BJ (cell line): ENCODE results near the gene SPACA1. TPM values are rescaled to one million over a fixed set of nuclear protein-coding genes. Genes with fewer than 3 reads are reported as not detected.

Experiments
- CTCF ChIA-PET: fragments of 350-600 bp; formaldehyde crosslinking; extraction: SDS; loops from one replicate; lab custom pipeline; 2021; ENCODE audit warnings: antibody characterized with exemption, inconsistent platforms; lab: Yijun Ruan, JAX
- POLR2A ChIA-PET: fragments of 300-600 bp; sonication (Branson Sonifier 250); formaldehyde crosslinking; extraction: SDS; loops from one replicate; lab custom pipeline; 2021; ENCODE audit warnings: antibody characterized with exemption; lab: Charles Lee
- DNase-seq: peaks from one replicate; pipeline ENCODE4 v3.0.0-alpha.2; 2011; ENCODE audit warnings: low read depth
- H3K27me3 ChIP-seq: 2 replicates; pipeline ENCODE4 v1.6.0; 2011; ENCODE audit warnings: low read length; ENCODE audit not compliant: control insufficient read depth, insufficient read depth
- H3K36me3 ChIP-seq: 2 replicates; pipeline ENCODE4 v1.5.1; 2011; ENCODE audit warnings: low read length; ENCODE audit not compliant: control insufficient read depth, insufficient read depth
- H3K4me3 ChIP-seq: 2 replicates; pipeline ENCODE4 v1.5.1; 2011; ENCODE audit warnings: low read depth, mild to moderate bottlenecking, control low read depth, low read length
- CTCF ChIP-seq: IDR thresholded peaks from 2 replicates; pipeline ENCODE4 v1.5.1; 2011; ENCODE audit warnings: low read depth, mild to moderate bottlenecking, control low read depth, inconsistent platforms, low read length, moderate library complexity; ENCODE audit not compliant: insufficient read depth
- polyA plus RNA-seq: library from polyadenylated mRNA; depleted of rRNA; stranded (reverse); fragments of >200 nt; gene quantifications from 2 replicates; pipeline ENCODE4 v1.2.3, GENCODE V29; 2011

The SPACA1 gene
- polyA plus RNA-seq, 1 experiment: not detected

GRCh38 chr6:88031550-88031949 lies 16.1 kb upstream of the SPACA1 start:
- Histone ChIP-seq H3K27me3 (no peaks in the 10 kb centered on the region), H3K4me3 (no peak overlapping the region), H3K36me3 (no peaks in the 10 kb centered on the region)
- ChIA-PET CTCF (no interaction called here), POLR2A (no interaction called here)
- no peak for DNase-seq
- TF ChIP-seq CTCF: no peak

- POLR2A ChIA-PET: no interaction called here
- TF ChIP-seq CTCF: no peak
- DNase-seq: no peak
- no peak overlapping the region for H3K4me3 ChIP-seq
- no peaks in the 10 kb centered on the region for H3K27me3 ChIP-seq
- CTCF ChIA-PET: no interaction called here
- H3K36me3 ChIP-seq: no peaks in the 10 kb centered on the region
These were observed 3.1 kb upstream of the SPACA1 start for GRCh38 chr6:88044530-88044929.

GRCh38 chr6:88045521-88046136 lies 2.0 kb upstream of the SPACA1 start:
- TF ChIP-seq CTCF: no peak
- H3K4me3 ChIP-seq: no peak overlapping the region
- no peaks in the 10 kb centered on the region for H3K36me3 ChIP-seq
- no peak for DNase-seq
- POLR2A ChIA-PET: no interaction called here
- CTCF ChIA-PET: no interaction called here
- H3K27me3 ChIP-seq: no peaks in the 10 kb centered on the region

- POLR2A ChIA-PET: no interaction called here
These were observed 937 bp downstream of the SPACA1 start for GRCh38 chr6:88048578-88048977.

More at GRCh38 chr6:88048578-88048977, 937 bp downstream of the SPACA1 start:
- no peaks in the 10 kb centered on the region for H3K27me3 ChIP-seq
- H3K4me3 ChIP-seq: no peak overlapping the region
- no peaks in the 10 kb centered on the region for H3K36me3 ChIP-seq
- no peak for TF ChIP-seq CTCF
- CTCF ChIA-PET: no interaction called here
- DNase-seq: no peak
